Vagina (tissue), 2 donors: Measurements from ENCODE around the gene PRM3.

Experiments used
- POLR2A ChIP-seq, 2 donors: fragments of 450-650 bp; IDR thresholded peaks; one replicate each; pipeline ENCODE4 v1.6.1; 2017; ENCODE audit warnings: antibody characterized with exemption in 2 of 2, mild to moderate bottlenecking in 2 of 2, moderate library complexity in 2 of 2
- POLR2AphosphoS5 ChIP-seq, 2 donors: sonication (generic); formaldehyde crosslinking; IDR thresholded peaks; one replicate each; pipeline ENCODE4 v1.9.0; 2017; ENCODE audit warnings: antibody characterized with exemption in 2 of 2, mild to moderate bottlenecking in 2 of 2, low read depth in 1 of 2; ENCODE audit not compliant: insufficient read depth in 1 of 2
- TF ChIP-seq, protein P1 (sequence below), 3 experiments: fragments of 450-650 bp in 2 of 3; fragments of 200-600 bp in 1 of 3; sonication (generic) in 1 of 3; IDR thresholded peaks; one replicate each; pipeline ENCODE4 v1.5.1; 2017 to 2019; ENCODE audit warnings: antibody characterized with exemption in 3 of 3, mild to moderate bottlenecking in 2 of 3, moderate library complexity in 2 of 3

DNA sequence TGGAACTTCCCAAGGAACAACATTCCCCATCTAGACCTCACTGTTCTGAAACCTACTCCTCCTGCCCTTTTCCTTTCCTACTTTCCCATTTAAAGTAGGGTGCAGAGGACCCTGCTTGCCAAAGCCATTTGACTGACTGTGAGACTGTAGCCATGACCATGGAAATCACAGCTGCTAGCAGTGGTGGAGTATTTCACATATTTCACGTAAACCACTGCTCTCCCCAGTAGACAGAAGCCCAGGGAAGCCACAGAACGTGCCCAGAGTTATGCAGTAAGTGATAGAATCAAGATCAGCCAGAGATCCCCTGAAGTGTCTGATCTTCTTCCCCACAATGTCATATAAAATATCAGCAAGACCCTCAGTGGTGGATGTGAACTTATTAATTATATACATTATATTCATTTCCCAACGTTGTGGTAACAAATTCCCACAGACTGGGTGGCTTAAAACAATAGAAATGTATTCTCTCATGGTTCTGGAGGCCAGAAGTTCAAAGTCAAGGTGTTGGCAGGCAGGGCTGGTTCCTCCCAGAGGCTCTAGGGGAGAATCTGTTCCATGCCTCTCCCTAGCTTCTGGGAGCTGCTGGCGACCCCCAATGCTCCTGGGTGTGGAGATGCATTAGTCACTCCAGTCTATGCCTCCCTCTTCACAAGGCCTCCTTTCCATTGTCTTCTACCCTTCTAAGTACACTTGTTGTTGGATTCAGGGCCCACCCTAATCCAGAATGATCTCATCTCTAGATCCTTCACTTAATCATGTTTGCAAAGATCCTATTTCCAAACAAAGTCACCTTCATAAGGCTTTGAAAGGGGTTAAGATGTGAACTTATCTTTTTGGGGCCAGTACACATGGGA lies 28.4 kb upstream of the PRM3 start:
- TF ChIP-seq POLR2AphosphoS5 (IDR thresholded peaks at IDR 0.05; ENCODE audit: insufficient read depth in 1 of 2, low read depth in 1 of 2), result no peak
- TF ChIP-seq POLR2A (IDR thresholded peaks at IDR 0.05), result no peak
- TF ChIP-seq, protein P1, sequence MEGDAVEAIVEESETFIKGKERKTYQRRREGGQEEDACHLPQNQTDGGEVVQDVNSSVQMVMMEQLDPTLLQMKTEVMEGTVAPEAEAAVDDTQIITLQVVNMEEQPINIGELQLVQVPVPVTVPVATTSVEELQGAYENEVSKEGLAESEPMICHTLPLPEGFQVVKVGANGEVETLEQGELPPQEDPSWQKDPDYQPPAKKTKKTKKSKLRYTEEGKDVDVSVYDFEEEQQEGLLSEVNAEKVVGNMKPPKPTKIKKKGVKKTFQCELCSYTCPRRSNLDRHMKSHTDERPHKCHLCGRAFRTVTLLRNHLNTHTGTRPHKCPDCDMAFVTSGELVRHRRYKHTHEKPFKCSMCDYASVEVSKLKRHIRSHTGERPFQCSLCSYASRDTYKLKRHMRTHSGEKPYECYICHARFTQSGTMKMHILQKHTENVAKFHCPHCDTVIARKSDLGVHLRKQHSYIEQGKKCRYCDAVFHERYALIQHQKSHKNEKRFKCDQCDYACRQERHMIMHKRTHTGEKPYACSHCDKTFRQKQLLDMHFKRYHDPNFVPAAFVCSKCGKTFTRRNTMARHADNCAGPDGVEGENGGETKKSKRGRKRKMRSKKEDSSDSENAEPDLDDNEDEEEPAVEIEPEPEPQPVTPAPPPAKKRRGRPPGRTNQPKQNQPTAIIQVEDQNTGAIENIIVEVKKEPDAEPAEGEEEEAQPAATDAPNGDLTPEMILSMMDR (IDR thresholded peaks at IDR 0.05), result no peak
